Measurements from ENCODE around the gene C11orf65.
"Not testable (repeated sequence)": the region's sequence is repeated elsewhere in the genome, so short reads cannot be mapped to it uniquely, and the experiment has no call there.

- not testable (repeated sequence) for TF ChIP-seq POLR2A (IDR thresholded peaks at IDR 0.05; ENCODE audit: low read depth, low read length); POLR2AphosphoS5 (IDR thresholded peaks at IDR 0.05; ENCODE audit: low read depth, low read length); TAF1 (IDR thresholded peaks at IDR 0.05; ENCODE audit: borderline replicate concordance, low read depth, low read length)
These were observed 25.9 kb downstream of the C11orf65 start for GRCh38 chr11:108441445-108441844.

Measured in GM12892 (cell line).